ENCODE data around the gene LAMP1.
"Not testable (repeated sequence)": the region's sequence is repeated elsewhere in the genome, so short reads cannot be mapped to it uniquely, and the experiment has no call there.

LAMP1 gene

GRCh38 chr13:113338451-113338850 lies 41.4 kb downstream of the LAMP1 start:
- H3K27me3 ChIP-seq (ENCODE audit: control insufficient read depth in 1 of 2, insufficient read depth in 2 of 2, low read length in 2 of 2), result no peaks in the 10 kb centered on the region
- H3K36me3 ChIP-seq (ENCODE audit: control insufficient read depth in 1 of 2, insufficient read depth in 2 of 2, low read length in 2 of 2), result peaks cover 3 to 23% of the 10 kb centered on the region in 2 donors
- H3K9me3 ChIP-seq (ENCODE audit: control insufficient read depth in 1 of 2, low read length in 2 of 2), result no peaks in the 10 kb centered on the region
- H3K4me3 ChIP-seq (ENCODE audit: low read depth in 1 of 2, low read length in 2 of 2), result no peak overlapping the region
- no peak overlapping the region for H3K27ac ChIP-seq (ENCODE audit: low read depth, low read length)
- H3K9ac ChIP-seq (ENCODE audit: low read depth in 1 of 2, low read length in 2 of 2), result no peak overlapping the region
- no peaks in the 10 kb centered on the region for H3K4me1 ChIP-seq (ENCODE audit: control insufficient read depth in 1 of 2, insufficient read depth in 2 of 2, low read length in 2 of 2)

DNA sequence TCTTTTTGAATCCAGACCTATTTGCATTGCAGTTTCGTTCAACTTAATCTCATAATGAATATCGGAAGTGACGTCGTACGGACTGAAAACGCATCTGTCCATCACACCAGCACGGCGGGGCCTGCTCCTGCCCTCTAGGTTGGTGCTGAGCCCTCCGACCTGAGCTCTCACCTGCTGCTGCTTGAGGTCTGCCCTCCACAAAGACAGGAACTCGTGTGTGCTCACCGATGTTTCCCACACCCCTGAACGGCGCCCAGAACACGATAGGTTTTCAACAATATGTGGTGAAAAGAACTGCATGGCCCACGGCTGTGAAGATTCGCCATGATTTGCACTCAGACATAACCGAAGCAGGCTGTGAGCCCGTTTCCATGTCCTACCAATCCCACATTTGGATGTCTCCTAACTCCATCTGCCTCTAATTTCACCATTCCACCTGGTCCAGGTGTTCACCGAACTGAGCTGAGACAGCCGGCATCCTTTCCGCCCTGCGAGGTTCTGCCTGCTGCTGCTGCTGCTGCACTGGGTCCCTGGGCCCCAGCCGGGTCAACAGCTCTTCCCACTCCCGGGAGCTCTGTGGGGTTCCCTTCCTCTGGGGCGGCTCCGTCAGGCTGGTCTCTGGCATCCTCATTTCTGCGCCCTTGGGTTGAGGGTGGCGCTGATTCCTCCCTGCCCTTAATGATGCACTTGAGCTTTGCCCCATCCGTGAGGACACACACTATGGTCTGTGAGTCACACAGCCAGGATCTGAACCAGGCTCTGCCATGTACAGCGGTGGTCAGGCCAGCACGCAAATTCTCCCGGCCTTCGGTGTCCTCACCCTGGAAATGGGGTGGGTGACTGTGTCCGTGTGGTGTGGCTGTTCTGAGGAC lies 46.0 kb downstream of the LAMP1 start:
- H3K9ac ChIP-seq (ENCODE audit: low read depth in 1 of 2, low read length in 2 of 2), result no peak overlapping the region
- H3K27me3 ChIP-seq (ENCODE audit: control insufficient read depth in 1 of 2, insufficient read depth in 2 of 2, low read length in 2 of 2), result no peaks in the 10 kb centered on the region
- no peak overlapping the region for H3K4me3 ChIP-seq (ENCODE audit: low read depth in 1 of 2, low read length in 2 of 2)
- no peaks in the 10 kb centered on the region for H3K4me1 ChIP-seq (ENCODE audit: control insufficient read depth in 1 of 2, insufficient read depth in 2 of 2, low read length in 2 of 2)
- no peak overlapping the region for H3K27ac ChIP-seq (ENCODE audit: low read depth, low read length)
- peaks cover 3 to 37% of the 10 kb centered on the region in 2 donors for H3K36me3 ChIP-seq (ENCODE audit: control insufficient read depth in 1 of 2, insufficient read depth in 2 of 2, low read length in 2 of 2)
- H3K9me3 ChIP-seq (ENCODE audit: control insufficient read depth in 1 of 2, low read length in 2 of 2), result no peaks in the 10 kb centered on the region

- Histone ChIP-seq H3K27ac (ENCODE audit: low read depth, low read length) (no peak overlapping the region), H3K27me3 (ENCODE audit: control insufficient read depth in 1 of 2, insufficient read depth in 2 of 2, low read length in 2 of 2) (no peaks in the 10 kb centered on the region), H3K36me3 (ENCODE audit: control insufficient read depth in 1 of 2, insufficient read depth in 2 of 2, low read length in 2 of 2) (peaks cover 8 to 37% of the 10 kb centered on the region in 2 donors), H3K9ac (ENCODE audit: low read depth in 1 of 2, low read length in 2 of 2) (no peak overlapping the region), H3K4me3 (ENCODE audit: low read depth in 1 of 2, low read length in 2 of 2) (no peak overlapping the region), H3K9me3 (ENCODE audit: control insufficient read depth in 1 of 2, low read length in 2 of 2) (no peaks in the 10 kb centered on the region), H3K4me1 (ENCODE audit: control insufficient read depth in 1 of 2, insufficient read depth in 2 of 2, low read length in 2 of 2) (no peaks in the 10 kb centered on the region)
Observed at GRCh38 chr13:113343692-113343968, 46.6 kb downstream of the LAMP1 start.

- Histone ChIP-seq H3K27me3 (ENCODE audit: control insufficient read depth in 1 of 2, insufficient read depth in 2 of 2, low read length in 2 of 2) (peaks cover 0 to 3% of the 10 kb centered on the region in 2 donors), H3K9me3 (ENCODE audit: control insufficient read depth in 1 of 2, low read length in 2 of 2) (no peaks in the 10 kb centered on the region), H3K36me3 (ENCODE audit: control insufficient read depth in 1 of 2, insufficient read depth in 2 of 2, low read length in 2 of 2) (peaks cover 16 to 55% of the 10 kb centered on the region in 2 donors), H3K4me1 (ENCODE audit: control insufficient read depth in 1 of 2, insufficient read depth in 2 of 2, low read length in 2 of 2) (no peaks in the 10 kb centered on the region), H3K27ac (ENCODE audit: low read depth, low read length) (no peak overlapping the region), H3K4me3 (ENCODE audit: low read depth in 1 of 2, low read length in 2 of 2) (no peak overlapping the region), H3K9ac (ENCODE audit: low read depth in 1 of 2, low read length in 2 of 2) (no peak overlapping the region)
Observed at GRCh38 chr13:113345486-113345885, 48.4 kb downstream of the LAMP1 start.

DNA sequence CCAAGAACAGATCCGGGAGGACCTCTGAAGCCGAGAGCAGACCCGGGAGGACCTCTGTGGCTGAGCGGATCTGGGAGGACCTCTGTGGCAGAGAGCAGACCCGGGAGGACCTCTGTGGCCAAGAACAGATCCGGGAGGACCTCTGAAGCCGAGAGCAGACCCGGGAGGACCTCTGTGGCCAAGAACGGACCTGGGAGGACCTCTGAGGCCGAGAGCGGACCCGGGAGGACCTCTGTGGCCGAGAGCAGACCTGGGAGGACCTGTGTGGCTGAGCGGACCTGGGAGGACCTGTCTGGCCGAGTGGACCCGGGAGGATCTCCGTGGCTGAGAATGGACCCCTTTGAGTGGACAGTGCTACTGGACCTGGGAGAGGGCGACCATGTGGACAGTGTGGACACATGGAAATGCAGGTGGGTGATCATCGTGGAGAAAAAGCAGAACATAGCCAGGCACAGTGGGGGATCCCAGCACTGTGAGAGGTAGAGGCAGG lies 50.7 kb downstream of the LAMP1 start:
- H3K4me3 ChIP-seq (ENCODE audit: low read depth in 1 of 2, low read length in 2 of 2); H3K9me3 ChIP-seq (ENCODE audit: control insufficient read depth in 1 of 2, low read length in 2 of 2); H3K27ac ChIP-seq (ENCODE audit: low read depth, low read length); H3K4me1 ChIP-seq (ENCODE audit: control insufficient read depth in 1 of 2, insufficient read depth in 2 of 2, low read length in 2 of 2); H3K27me3 ChIP-seq (ENCODE audit: control insufficient read depth in 1 of 2, insufficient read depth in 2 of 2, low read length in 2 of 2); H3K9ac ChIP-seq (ENCODE audit: low read depth in 1 of 2, low read length in 2 of 2): not testable (repeated sequence)
- peaks cover 21 to 67% of the 10 kb centered on the region in 2 donors for H3K36me3 ChIP-seq (ENCODE audit: control insufficient read depth in 1 of 2, insufficient read depth in 2 of 2, low read length in 2 of 2)

GRCh38 chr13:113348591-113348990 lies 51.6 kb downstream of the LAMP1 start:
- H3K27me3 ChIP-seq (ENCODE audit: control insufficient read depth in 1 of 2, insufficient read depth in 2 of 2, low read length in 2 of 2), result peaks cover 0 to 3% of the 10 kb centered on the region in 2 donors
- no peaks in the 10 kb centered on the region for H3K9me3 ChIP-seq (ENCODE audit: control insufficient read depth in 1 of 2, low read length in 2 of 2)
- no peak overlapping the region for H3K27ac ChIP-seq (ENCODE audit: low read depth, low read length)
- H3K4me3 ChIP-seq (ENCODE audit: low read depth in 1 of 2, low read length in 2 of 2), result no peak overlapping the region
- H3K36me3 ChIP-seq (ENCODE audit: control insufficient read depth in 1 of 2, insufficient read depth in 2 of 2, low read length in 2 of 2), result peaks cover 21 to 64% of the 10 kb centered on the region in 2 donors
- H3K4me1 ChIP-seq (ENCODE audit: control insufficient read depth in 1 of 2, insufficient read depth in 2 of 2, low read length in 2 of 2), result no peaks in the 10 kb centered on the region
- no peak overlapping the region for H3K9ac ChIP-seq (ENCODE audit: low read depth in 1 of 2, low read length in 2 of 2)

- Histone ChIP-seq H3K4me1 (ENCODE audit: control insufficient read depth in 1 of 2, insufficient read depth in 2 of 2, low read length in 2 of 2) (no peaks in the 10 kb centered on the region), H3K27me3 (ENCODE audit: control insufficient read depth in 1 of 2, insufficient read depth in 2 of 2, low read length in 2 of 2) (peaks cover 0 to 3% of the 10 kb centered on the region in 2 donors), H3K4me3 (ENCODE audit: low read depth in 1 of 2, low read length in 2 of 2) (no peak overlapping the region), H3K27ac (ENCODE audit: low read depth, low read length) (no peak overlapping the region), H3K36me3 (ENCODE audit: control insufficient read depth in 1 of 2, insufficient read depth in 2 of 2, low read length in 2 of 2) (peaks cover 21 to 66% of the 10 kb centered on the region in 2 donors), H3K9ac (ENCODE audit: low read depth in 1 of 2, low read length in 2 of 2) (no peak overlapping the region), H3K9me3 (ENCODE audit: control insufficient read depth in 1 of 2, low read length in 2 of 2) (no peaks in the 10 kb centered on the region)
Observed at GRCh38 chr13:113349050-113349449, 52.0 kb downstream of the LAMP1 start.

- H3K4me3 ChIP-seq (ENCODE audit: low read depth in 1 of 2, low read length in 2 of 2), result no peak overlapping the region
- H3K4me1 ChIP-seq (ENCODE audit: control insufficient read depth in 1 of 2, insufficient read depth in 2 of 2, low read length in 2 of 2), result no peaks in the 10 kb centered on the region
- H3K27me3 ChIP-seq (ENCODE audit: control insufficient read depth in 1 of 2, insufficient read depth in 2 of 2, low read length in 2 of 2), result peaks cover 0 to 3% of the 10 kb centered on the region in 2 donors
- peaks cover 21 to 65% of the 10 kb centered on the region in 2 donors for H3K36me3 ChIP-seq (ENCODE audit: control insufficient read depth in 1 of 2, insufficient read depth in 2 of 2, low read length in 2 of 2)
- no peaks in the 10 kb centered on the region for H3K9me3 ChIP-seq (ENCODE audit: control insufficient read depth in 1 of 2, low read length in 2 of 2)
- no peak overlapping the region for H3K27ac ChIP-seq (ENCODE audit: low read depth, low read length)
- H3K9ac ChIP-seq (ENCODE audit: low read depth in 1 of 2, low read length in 2 of 2), result no peak overlapping the region
Observed at GRCh38 chr13:113349491-113349890, 52.5 kb downstream of the LAMP1 start.

DNA sequence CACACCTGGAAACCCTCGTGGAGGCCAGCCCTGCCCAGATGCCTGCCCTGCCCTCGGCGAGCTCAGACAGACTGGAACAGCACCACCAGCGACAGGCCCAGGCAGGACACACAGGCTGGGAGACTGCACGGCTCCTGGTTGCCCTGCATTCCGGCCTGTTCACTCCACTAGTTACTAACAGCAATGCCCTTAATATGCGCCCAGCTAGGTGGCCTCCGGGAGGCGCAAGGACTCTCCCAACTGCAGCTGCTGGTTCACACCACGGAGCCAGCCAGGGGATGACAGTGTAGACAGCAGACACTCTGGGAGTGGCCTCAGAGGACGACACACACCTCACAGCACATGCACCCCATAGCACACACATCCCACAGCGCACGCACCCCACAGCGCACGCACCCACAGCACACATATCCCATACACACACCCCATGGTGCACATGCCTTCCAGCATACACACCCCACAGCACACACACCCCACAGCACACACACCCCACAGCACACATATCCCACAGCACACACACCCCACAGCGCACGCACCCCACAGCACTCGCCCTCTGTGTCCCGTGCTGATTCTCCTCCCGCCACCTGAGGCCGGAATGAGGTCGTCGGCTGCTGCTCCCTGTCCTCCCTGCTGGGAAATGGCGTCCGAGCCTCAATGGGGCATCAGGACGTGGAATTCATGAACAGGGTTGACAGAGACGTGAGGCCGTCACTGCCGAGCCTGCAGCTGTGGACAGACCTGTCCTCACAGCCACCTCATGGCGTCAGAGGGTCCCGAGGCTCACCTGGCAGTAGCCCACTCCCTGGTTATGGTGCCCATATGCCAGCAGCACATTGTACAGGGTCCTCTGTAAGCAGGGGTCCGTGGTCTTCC lies 53.3 kb downstream of the LAMP1 start:
- Histone ChIP-seq H3K4me3 (ENCODE audit: low read depth in 1 of 2, low read length in 2 of 2) (no peak overlapping the region), H3K27ac (ENCODE audit: low read depth, low read length) (no peak overlapping the region), H3K9ac (ENCODE audit: low read depth in 1 of 2, low read length in 2 of 2) (no peak overlapping the region), H3K4me1 (ENCODE audit: control insufficient read depth in 1 of 2, insufficient read depth in 2 of 2, low read length in 2 of 2) (no peaks in the 10 kb centered on the region), H3K36me3 (ENCODE audit: control insufficient read depth in 1 of 2, insufficient read depth in 2 of 2, low read length in 2 of 2) (peaks cover 21 to 69% of the 10 kb centered on the region in 2 donors), H3K27me3 (ENCODE audit: control insufficient read depth in 1 of 2, insufficient read depth in 2 of 2, low read length in 2 of 2) (peaks cover 0 to 3% of the 10 kb centered on the region in 2 donors), H3K9me3 (ENCODE audit: control insufficient read depth in 1 of 2, low read length in 2 of 2) (no peaks in the 10 kb centered on the region)

GRCh38 chr13:113350938-113351335 lies 53.9 kb downstream of the LAMP1 start:
- peaks cover 0 to 3% of the 10 kb centered on the region in 2 donors for H3K27me3 ChIP-seq (ENCODE audit: control insufficient read depth in 1 of 2, insufficient read depth in 2 of 2, low read length in 2 of 2)
- H3K9ac ChIP-seq (ENCODE audit: low read depth in 1 of 2, low read length in 2 of 2), result no peak overlapping the region
- H3K27ac ChIP-seq (ENCODE audit: low read depth, low read length), result no peak overlapping the region
- no peaks in the 10 kb centered on the region for H3K4me1 ChIP-seq (ENCODE audit: control insufficient read depth in 1 of 2, insufficient read depth in 2 of 2, low read length in 2 of 2)
- no peak overlapping the region for H3K4me3 ChIP-seq (ENCODE audit: low read depth in 1 of 2, low read length in 2 of 2)
- H3K36me3 ChIP-seq (ENCODE audit: control insufficient read depth in 1 of 2, insufficient read depth in 2 of 2, low read length in 2 of 2), result peaks cover 21 to 64% of the 10 kb centered on the region in 2 donors
- H3K9me3 ChIP-seq (ENCODE audit: control insufficient read depth in 1 of 2, low read length in 2 of 2), result no peaks in the 10 kb centered on the region

Measured in duodenal mucosa (tissue), 2 donors.